ENCODE data around the gene CBFA2T3.

DNA sequence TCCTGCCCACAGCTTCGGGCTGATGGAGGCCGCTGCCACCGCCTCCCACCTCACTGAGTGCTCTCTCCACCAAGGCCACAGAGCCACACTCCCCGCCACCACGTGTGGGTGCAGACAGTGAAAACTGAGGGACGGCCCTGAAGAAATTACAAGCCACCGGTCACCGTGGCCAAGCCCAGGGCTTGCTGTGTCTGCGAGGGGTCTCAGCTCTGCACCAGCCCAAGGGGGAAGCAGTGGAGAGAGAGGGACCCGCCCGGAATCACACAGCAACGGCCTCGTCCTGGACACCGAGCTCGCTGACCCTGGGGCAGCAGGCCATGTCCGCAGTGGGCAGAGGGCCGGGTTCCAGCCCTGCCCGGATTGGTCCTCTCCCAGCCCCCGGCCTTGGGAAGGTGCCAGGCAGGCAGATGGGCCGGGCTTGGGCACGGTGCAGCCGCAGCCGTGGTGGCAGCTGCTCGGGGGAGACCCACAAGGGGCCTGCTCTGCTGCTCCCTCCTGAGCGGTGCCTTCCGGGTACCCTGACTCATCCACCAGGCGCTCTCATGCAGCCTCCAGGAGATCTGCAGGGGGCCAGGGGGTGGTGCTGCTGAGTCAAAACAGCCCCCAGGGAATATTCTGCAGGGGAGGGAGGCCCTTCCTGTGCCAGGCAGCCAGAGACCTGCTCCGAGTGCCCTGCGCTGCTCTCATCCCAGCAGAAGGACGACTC, 52.0 kb downstream of the CBFA2T3 start:
- TF ChIP-seq, protein P1, sequence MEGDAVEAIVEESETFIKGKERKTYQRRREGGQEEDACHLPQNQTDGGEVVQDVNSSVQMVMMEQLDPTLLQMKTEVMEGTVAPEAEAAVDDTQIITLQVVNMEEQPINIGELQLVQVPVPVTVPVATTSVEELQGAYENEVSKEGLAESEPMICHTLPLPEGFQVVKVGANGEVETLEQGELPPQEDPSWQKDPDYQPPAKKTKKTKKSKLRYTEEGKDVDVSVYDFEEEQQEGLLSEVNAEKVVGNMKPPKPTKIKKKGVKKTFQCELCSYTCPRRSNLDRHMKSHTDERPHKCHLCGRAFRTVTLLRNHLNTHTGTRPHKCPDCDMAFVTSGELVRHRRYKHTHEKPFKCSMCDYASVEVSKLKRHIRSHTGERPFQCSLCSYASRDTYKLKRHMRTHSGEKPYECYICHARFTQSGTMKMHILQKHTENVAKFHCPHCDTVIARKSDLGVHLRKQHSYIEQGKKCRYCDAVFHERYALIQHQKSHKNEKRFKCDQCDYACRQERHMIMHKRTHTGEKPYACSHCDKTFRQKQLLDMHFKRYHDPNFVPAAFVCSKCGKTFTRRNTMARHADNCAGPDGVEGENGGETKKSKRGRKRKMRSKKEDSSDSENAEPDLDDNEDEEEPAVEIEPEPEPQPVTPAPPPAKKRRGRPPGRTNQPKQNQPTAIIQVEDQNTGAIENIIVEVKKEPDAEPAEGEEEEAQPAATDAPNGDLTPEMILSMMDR (IDR thresholded peaks at IDR 0.05): no peak
- TF ChIP-seq POLR2A (IDR thresholded peaks at IDR 0.05): no peak
